GM23338 (cell line): ENCODE data around the gene LPP. TPM values are rescaled to one million over a fixed set of nuclear protein-coding genes. Genes with fewer than 3 reads are reported as not detected.
A peak's percentile ranks its signal among the peaks of the same experiment; 100 is the strongest.

ENCODE experiments used
- ATAC-seq: fragments of 200-7000 bp; cut with Tn5 transposase; 3 replicates; pipeline ENCODE4 v1.9.1; 2020
- DNase-seq: peaks from one replicate; pipeline ENCODE4 v3.0.0-alpha.2; 2015; ENCODE audit warnings: low spot score
- H2AFZ ChIP-seq: fragments of 200-600 bp; sonication (generic); 2 replicates; pipeline ENCODE4 v1.8.0; 2016; ENCODE audit warnings: antibody characterized with exemption, mild to moderate bottlenecking, moderate library complexity
- H3F3A ChIP-seq: fragments of 200-600 bp; sonication (generic); replicated peaks from 2 replicates; pipeline ENCODE4 v1.8.0; 2017; ENCODE audit warnings: antibody characterized with exemption, mixed run types, low read depth
- H3K27ac ChIP-seq: fragments of 200-600 bp; sonication (generic); 2 replicates; pipeline ENCODE4 v1.6.1; 2016; ENCODE audit warnings: low read depth
- H3K27me3 ChIP-seq: fragments of 200-600 bp; sonication (generic); 2 replicates; pipeline ENCODE4 v1.8.0; 2016; ENCODE audit warnings: mild to moderate bottlenecking, mixed run types, moderate library complexity; ENCODE audit not compliant: insufficient read depth
- H3K36me3 ChIP-seq: fragments of 200-600 bp; sonication (generic); 2 replicates; pipeline ENCODE4 v1.8.0; 2016; ENCODE audit warnings: mild to moderate bottlenecking; ENCODE audit not compliant: insufficient read depth
- H3K4me1 ChIP-seq: fragments of 200-600 bp; sonication (generic); 2 replicates; pipeline ENCODE4 v1.8.0; 2016; ENCODE audit warnings: mild to moderate bottlenecking, moderate library complexity; ENCODE audit not compliant: insufficient read depth
- H3K4me2 ChIP-seq: fragments of 200-600 bp; sonication (generic); 2 replicates; pipeline ENCODE4 v1.7.1; 2017; ENCODE audit warnings: mixed run types
- H3K4me3 ChIP-seq: fragments of 200-600 bp; sonication (generic); 2 replicates; pipeline ENCODE4 v1.6.1; 2016; ENCODE audit warnings: mixed run types
- H3K79me2 ChIP-seq: fragments of 200-600 bp; sonication (generic); replicated peaks from 2 replicates; pipeline ENCODE4 v1.8.0; 2017; ENCODE audit warnings: mild to moderate bottlenecking; ENCODE audit not compliant: insufficient read depth
- H3K9me2 ChIP-seq: fragments of 200-600 bp; sonication (generic); 2 replicates; pipeline ENCODE4 v1.8.0; 2017; ENCODE audit not compliant: insufficient read depth
- H4K20me1 ChIP-seq: fragments of 200-600 bp; sonication (generic); replicated peaks from 2 replicates; pipeline ENCODE4 v1.8.0; 2017; ENCODE audit warnings: mild to moderate bottlenecking; ENCODE audit not compliant: insufficient read depth
- H3K27ac Mint-ChIP-seq: 2 replicates; pipeline ENCODE4 v1.8.0; 2020; ENCODE audit warnings: inconsistent platforms, mild to moderate bottlenecking, moderate library complexity, mixed read lengths
- H3K27me3 Mint-ChIP-seq: 3 replicates; pipeline ENCODE4 v1.8.0; 2022; ENCODE audit warnings: low read depth, mild to moderate bottlenecking, moderate library complexity, mixed read lengths, inconsistent platforms; ENCODE audit not compliant: insufficient read depth, poor library complexity
- H3K36me3 Mint-ChIP-seq: 3 replicates; pipeline ENCODE4 v1.8.0; 2021; ENCODE audit warnings: low read depth, mild to moderate bottlenecking, inconsistent platforms, moderate library complexity, mixed read lengths
- H3K4me1 Mint-ChIP-seq: 3 replicates; pipeline ENCODE4 v1.8.0; 2020; ENCODE audit warnings: mild to moderate bottlenecking, inconsistent platforms, mixed read lengths
- H3K4me3 Mint-ChIP-seq: 3 replicates; pipeline ENCODE4 v1.8.0; 2021; ENCODE audit warnings: moderate library complexity, mild to moderate bottlenecking, inconsistent platforms, mixed read lengths
- H3K9me3 Mint-ChIP-seq: 3 replicates; pipeline ENCODE4 v1.8.0; 2020; ENCODE audit warnings: moderate library complexity, mild to moderate bottlenecking, inconsistent platforms, mixed read lengths
- CREB1 ChIP-seq: fragments of 250-450 bp; sonication (Bioruptor Pico); IDR thresholded peaks from 2 replicates; pipeline ENCODE4 v1.5.0; 2020; ENCODE audit warnings: low read depth, mild to moderate bottlenecking, moderate library complexity
- ETS1 ChIP-seq: IDR thresholded peaks from 2 replicates; pipeline ENCODE4 v1.6.1; 2016; ENCODE audit warnings: antibody characterized with exemption
- EZH2 ChIP-seq: fragments of 200-600 bp; sonication (generic); IDR thresholded peaks from one replicate; pipeline ENCODE4 v1.8.0; 2017; ENCODE audit warnings: antibody characterized with exemption, mild to moderate bottlenecking, low read depth; ENCODE audit not compliant: unreplicated experiment
- EZH2phosphoT487 ChIP-seq: fragments of 200-600 bp; sonication (generic); IDR thresholded peaks from one replicate; pipeline ENCODE4 v1.8.1; 2018; ENCODE audit warnings: antibody characterized with exemption; ENCODE audit not compliant: unreplicated experiment
- NANOG ChIP-seq: IDR thresholded peaks from 2 replicates; pipeline ENCODE4 v1.6.1; 2016; ENCODE audit warnings: antibody characterized with exemption, borderline replicate concordance
- STAT1 ChIP-seq: IDR thresholded peaks from one replicate; pipeline ENCODE4 v1.6.1; 2016; ENCODE audit warnings: antibody characterized with exemption; ENCODE audit not compliant: unreplicated experiment
- ZNF114 ChIP-seq: fragments of 250-450 bp; sonication (Bioruptor Pico); IDR thresholded peaks from 2 replicates; pipeline ENCODE4 v1.5.0; 2020; ENCODE audit warnings: mild to moderate bottlenecking, moderate library complexity
- ZNF331 ChIP-seq: fragments of 250-450 bp; sonication (Bioruptor Pico); IDR thresholded peaks from 2 replicates; pipeline ENCODE4 v1.5.0; 2020; ENCODE audit warnings: low read depth, mild to moderate bottlenecking, moderate library complexity
- polyA plus RNA-seq: library from polyadenylated mRNA; unstranded; fragments of >200 nt; fragmentation: Nextera tagmentation; extraction: Ambion mirVana; gene quantifications from 2 replicates; pipeline ENCODE4 v1.2.1, GENCODE V29; 2016
- total RNA-seq: library from RNA; depleted of rRNA; stranded (reverse); fragments of >200 nt; shearing (Covaris generic); gene quantifications from 2 replicates; pipeline ENCODE4 v1.2.3, GENCODE V29; 2014
- TF ChIP-seq, protein P1 (sequence below): fragments of 250-450 bp; sonication (Bioruptor Pico); IDR thresholded peaks from 2 replicates; pipeline ENCODE4 v1.5.0; 2020; ENCODE audit warnings: mild to moderate bottlenecking, moderate library complexity
- TF ChIP-seq, protein P2 (sequence below), 2 experiments: fragments of 200-600 bp in 1 of 2; sonication (generic) in 1 of 2; conservative IDR thresholded peaks; 2 replicates each; pipeline versions ENCODE4 v1.5.1 to v1.6.1; 2016 to 2017; ENCODE audit warnings: antibody characterized with exemption in 2 of 2, low read depth in 2 of 2, mild to moderate bottlenecking in 2 of 2, moderate library complexity in 1 of 2

The LPP gene
- total and polyA plus RNA-seq, 2 experiments from 2014 or later, result 23.0 to 35.2 TPM

GRCh38 chr3:188106887-188107830 lies 46.8 kb upstream of the LPP start:
- no peak overlapping the region; the same call in 1 of the 2 replicates for H3K4me2 ChIP-seq
- no peak overlapping the region for H3K4me3 ChIP-seq
- Mint-ChIP-seq H3K27ac (no peak overlapping the region), H3K4me3 (no peak overlapping the region), H3K27me3 (peaks cover 2% of the 10 kb centered on the region), H3K36me3 (no peaks in the 10 kb centered on the region), H3K4me1 (peaks cover 16% of the 10 kb centered on the region), H3K9me3 (no peaks in the 10 kb centered on the region)
- no peaks in the 10 kb centered on the region for H3K9me2 ChIP-seq
- H3F3A ChIP-seq, result no peaks in the 10 kb centered on the region
- no peaks in the 10 kb centered on the region for H3K27me3 ChIP-seq
- H3K79me2 ChIP-seq, result no peaks in the 10 kb centered on the region
- H4K20me1 ChIP-seq, result no peaks in the 10 kb centered on the region
- peak; percentile 71 for DNase-seq
- H3K27ac ChIP-seq, result no peak overlapping the region
- no peak for TF ChIP-seq CREB1 (CRISPR knock-in tag)
- TF ChIP-seq, protein P1, sequence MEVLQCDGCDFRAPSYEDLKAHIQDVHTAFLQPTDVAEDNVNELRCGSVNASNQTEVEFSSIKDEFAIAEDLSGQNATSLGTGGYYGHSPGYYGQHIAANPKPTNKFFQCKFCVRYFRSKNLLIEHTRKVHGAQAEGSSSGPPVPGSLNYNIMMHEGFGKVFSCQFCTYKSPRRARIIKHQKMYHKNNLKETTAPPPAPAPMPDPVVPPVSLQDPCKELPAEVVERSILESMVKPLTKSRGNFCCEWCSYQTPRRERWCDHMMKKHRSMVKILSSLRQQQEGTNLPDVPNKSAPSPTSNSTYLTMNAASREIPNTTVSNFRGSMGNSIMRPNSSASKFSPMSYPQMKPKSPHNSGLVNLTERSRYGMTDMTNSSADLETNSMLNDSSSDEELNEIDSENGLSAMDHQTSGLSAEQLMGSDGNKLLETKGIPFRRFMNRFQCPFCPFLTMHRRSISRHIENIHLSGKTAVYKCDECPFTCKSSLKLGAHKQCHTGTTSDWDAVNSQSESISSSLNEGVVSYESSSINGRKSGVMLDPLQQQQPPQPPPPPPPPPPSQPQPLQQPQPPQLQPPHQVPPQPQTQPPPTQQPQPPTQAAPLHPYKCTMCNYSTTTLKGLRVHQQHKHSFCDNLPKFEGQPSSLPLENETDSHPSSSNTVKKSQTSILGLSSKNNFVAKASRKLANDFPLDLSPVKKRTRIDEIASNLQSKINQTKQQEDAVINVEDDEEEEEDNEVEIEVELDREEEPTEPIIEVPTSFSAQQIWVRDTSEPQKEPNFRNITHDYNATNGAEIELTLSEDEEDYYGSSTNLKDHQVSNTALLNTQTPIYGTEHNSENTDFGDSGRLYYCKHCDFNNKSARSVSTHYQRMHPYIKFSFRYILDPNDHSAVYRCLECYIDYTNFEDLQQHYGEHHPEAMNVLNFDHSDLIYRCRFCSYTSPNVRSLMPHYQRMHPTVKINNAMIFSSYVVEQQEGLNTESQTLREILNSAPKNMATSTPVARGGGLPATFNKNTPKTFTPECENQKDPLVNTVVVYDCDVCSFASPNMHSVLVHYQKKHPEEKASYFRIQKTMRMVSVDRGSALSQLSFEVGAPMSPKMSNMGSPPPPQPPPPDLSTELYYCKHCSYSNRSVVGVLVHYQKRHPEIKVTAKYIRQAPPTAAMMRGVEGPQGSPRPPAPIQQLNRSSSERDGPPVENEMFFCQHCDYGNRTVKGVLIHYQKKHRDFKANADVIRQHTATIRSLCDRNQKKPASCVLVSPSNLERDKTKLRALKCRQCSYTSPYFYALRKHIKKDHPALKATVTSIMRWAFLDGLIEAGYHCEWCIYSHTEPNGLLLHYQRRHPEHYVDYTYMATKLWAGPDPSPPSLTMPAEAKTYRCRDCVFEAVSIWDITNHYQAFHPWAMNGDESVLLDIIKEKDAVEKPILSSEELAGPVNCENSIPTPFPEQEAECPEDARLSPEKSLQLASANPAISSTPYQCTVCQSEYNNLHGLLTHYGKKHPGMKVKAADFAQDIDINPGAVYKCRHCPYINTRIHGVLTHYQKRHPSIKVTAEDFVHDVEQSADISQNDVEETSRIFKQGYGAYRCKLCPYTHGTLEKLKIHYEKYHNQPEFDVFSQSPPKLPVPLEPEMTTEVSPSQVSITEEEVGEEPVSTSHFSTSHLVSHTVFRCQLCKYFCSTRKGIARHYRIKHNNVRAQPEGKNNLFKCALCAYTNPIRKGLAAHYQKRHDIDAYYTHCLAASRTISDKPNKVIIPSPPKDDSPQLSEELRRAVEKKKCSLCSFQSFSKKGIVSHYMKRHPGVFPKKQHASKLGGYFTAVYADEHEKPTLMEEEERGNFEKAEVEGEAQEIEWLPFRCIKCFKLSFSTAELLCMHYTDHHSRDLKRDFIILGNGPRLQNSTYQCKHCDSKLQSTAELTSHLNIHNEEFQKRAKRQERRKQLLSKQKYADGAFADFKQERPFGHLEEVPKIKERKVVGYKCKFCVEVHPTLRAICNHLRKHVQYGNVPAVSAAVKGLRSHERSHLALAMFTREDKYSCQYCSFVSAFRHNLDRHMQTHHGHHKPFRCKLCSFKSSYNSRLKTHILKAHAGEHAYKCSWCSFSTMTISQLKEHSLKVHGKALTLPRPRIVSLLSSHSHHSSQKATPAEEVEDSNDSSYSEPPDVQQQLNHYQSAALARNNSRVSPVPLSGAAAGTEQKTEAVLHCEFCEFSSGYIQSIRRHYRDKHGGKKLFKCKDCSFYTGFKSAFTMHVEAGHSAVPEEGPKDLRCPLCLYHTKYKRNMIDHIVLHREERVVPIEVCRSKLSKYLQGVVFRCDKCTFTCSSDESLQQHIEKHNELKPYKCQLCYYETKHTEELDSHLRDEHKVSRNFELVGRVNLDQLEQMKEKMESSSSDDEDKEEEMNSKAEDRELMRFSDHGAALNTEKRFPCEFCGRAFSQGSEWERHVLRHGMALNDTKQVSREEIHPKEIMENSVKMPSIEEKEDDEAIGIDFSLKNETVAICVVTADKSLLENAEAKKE (CRISPR knock-in tag), result peak; percentile 55; the same call in 1 of the 2 replicates
- peaks cover 14% of the 10 kb centered on the region for H3K4me1 ChIP-seq
- ATAC-seq, result peak; percentile 98
- H3K36me3 ChIP-seq, result no peaks in the 10 kb centered on the region
- peak overlapping the region; percentile 79; the same call in 1 of the 2 replicates for H2AFZ ChIP-seq

- no peaks in the 10 kb centered on the region for H3K27me3 ChIP-seq
- no peaks in the 10 kb centered on the region for H3K36me3 Mint-ChIP-seq
- TF ChIP-seq CREB1 (CRISPR knock-in tag) (no peak), ZNF331 (no peak), STAT1 (no peak), EZH2 (no peak), ETS1 (no peak), EZH2phosphoT487 (no peak), NANOG (no peak), ZNF114 (CRISPR knock-in tag) (no peak)
- TF ChIP-seq, protein P2, sequence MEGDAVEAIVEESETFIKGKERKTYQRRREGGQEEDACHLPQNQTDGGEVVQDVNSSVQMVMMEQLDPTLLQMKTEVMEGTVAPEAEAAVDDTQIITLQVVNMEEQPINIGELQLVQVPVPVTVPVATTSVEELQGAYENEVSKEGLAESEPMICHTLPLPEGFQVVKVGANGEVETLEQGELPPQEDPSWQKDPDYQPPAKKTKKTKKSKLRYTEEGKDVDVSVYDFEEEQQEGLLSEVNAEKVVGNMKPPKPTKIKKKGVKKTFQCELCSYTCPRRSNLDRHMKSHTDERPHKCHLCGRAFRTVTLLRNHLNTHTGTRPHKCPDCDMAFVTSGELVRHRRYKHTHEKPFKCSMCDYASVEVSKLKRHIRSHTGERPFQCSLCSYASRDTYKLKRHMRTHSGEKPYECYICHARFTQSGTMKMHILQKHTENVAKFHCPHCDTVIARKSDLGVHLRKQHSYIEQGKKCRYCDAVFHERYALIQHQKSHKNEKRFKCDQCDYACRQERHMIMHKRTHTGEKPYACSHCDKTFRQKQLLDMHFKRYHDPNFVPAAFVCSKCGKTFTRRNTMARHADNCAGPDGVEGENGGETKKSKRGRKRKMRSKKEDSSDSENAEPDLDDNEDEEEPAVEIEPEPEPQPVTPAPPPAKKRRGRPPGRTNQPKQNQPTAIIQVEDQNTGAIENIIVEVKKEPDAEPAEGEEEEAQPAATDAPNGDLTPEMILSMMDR (conservative IDR thresholded peaks at IDR 0.05; ENCODE audit: low read depth in 2 of 2), result no peak
Measured at GRCh38 chr3:188108703-188109412, 45.1 kb upstream of the LPP start.

More at GRCh38 chr3:188108703-188109412, 45.1 kb upstream of the LPP start:
- Histone ChIP-seq H2AFZ (no peak overlapping the region), H3K27ac (no peak overlapping the region), H3K4me1 (peaks cover 14% of the 10 kb centered on the region), H4K20me1 (no peaks in the 10 kb centered on the region), H3K36me3 (no peaks in the 10 kb centered on the region), H3K4me2 (no peak overlapping the region), H3F3A (no peaks in the 10 kb centered on the region), H3K9me2 (no peaks in the 10 kb centered on the region), H3K4me3 (no peak overlapping the region), H3K79me2 (no peaks in the 10 kb centered on the region)
- ATAC-seq, result no peak
- Mint-ChIP-seq H3K27me3 (peaks cover 2% of the 10 kb centered on the region), H3K9me3 (no peaks in the 10 kb centered on the region), H3K27ac (no peak overlapping the region), H3K4me3 (no peak overlapping the region), H3K4me1 (peaks cover 16% of the 10 kb centered on the region)
- no peak for DNase-seq
